Ovary (tissue), 3 donors: ENCODE data around the gene MOB3B.

ENCODE experiments used
- CTCF ChIP-seq, 3 donors: fragments of 450-650 bp in 2 of 3; fragments of 200-600 bp in 1 of 3; IDR thresholded peaks; one replicate each; pipeline versions ENCODE4 v1.5.1 to v1.8.0; 2016 to 2022; ENCODE audit warnings: antibody characterized with exemption in 3 of 3, mild to moderate bottlenecking in 1 of 3
- POLR2A ChIP-seq: fragments of 450-650 bp; IDR thresholded peaks from one replicate; pipeline ENCODE4 v1.6.1; 2017; ENCODE audit warnings: antibody characterized with exemption, mild to moderate bottlenecking, moderate library complexity
- donor health status: DM: no; HTN: no; CAD: no.

GRCh38 chr9:27337236-27337635, 192.4 kb downstream of the MOB3B start:
- TF ChIP-seq CTCF (IDR thresholded peaks at IDR 0.05) (no peak), POLR2A (no peak)
